IMR-90 (cell line): ENCODE data around the gene UBE3A.

Experiments used
- BHLHE40 ChIP-seq: fragments of 150-350 bp; IDR thresholded peaks from 2 replicates; pipeline ENCODE4 v1.6.1; 2016; ENCODE audit warnings: mild to moderate bottlenecking, low read depth, low read length
- CEBPB ChIP-seq: IDR thresholded peaks from 2 replicates; pipeline ENCODE4 v1.6.1; 2012; ENCODE audit warnings: low read depth, low read length, improper control_type of control experiment
- FOS ChIP-seq: fragments of 150-350 bp; IDR thresholded peaks from 2 replicates; pipeline ENCODE4 v1.6.1; 2016; ENCODE audit warnings: low read depth, low read length
- POLR2A ChIP-seq: IDR thresholded peaks from 2 replicates; pipeline ENCODE4 v1.6.1; 2012; ENCODE audit warnings: mild to moderate bottlenecking, low read depth, low read length
- RFX5 ChIP-seq: IDR thresholded peaks from 2 replicates; pipeline ENCODE4 v1.8.0; 2012; ENCODE audit warnings: low read depth, mild to moderate bottlenecking, low read length, moderate library complexity
- TF ChIP-seq, protein P1 (sequence below): conservative IDR thresholded peaks from 2 replicates; pipeline ENCODE4 v1.5.1; 2012; ENCODE audit warnings: mild to moderate bottlenecking, low read depth, low read length, improper control_type of control experiment
- TF ChIP-seq, protein P2 (sequence below): fragments of 150-350 bp; IDR thresholded peaks from 2 replicates; pipeline ENCODE4 v1.6.1; 2016; ENCODE audit warnings: low read depth, mild to moderate bottlenecking, low read length, moderate library complexity, borderline replicate concordance

DNA sequence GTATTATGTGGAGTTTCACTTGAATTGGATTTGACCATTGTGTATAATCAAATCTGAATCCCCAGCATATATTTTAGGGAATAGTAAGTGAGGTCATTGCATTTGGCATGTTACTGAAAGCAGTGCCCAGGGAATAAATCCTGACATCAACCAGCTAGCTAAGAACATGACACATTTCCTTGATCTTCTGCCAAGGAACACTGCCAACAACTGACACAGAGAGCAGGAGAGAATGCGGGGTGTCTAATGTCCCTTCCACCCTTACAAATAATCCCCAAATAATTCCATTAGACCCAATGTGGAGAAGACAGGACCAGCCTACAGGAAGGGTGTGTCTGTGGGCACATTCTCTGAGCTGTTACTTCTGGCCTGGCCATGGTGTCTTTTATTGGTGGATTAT is 30.6 kb upstream of the UBE3A start:
- TF ChIP-seq POLR2A (no peak), CEBPB (no peak), BHLHE40 (no peak), RFX5 (no peak), FOS (no peak)
- TF ChIP-seq, protein P1, sequence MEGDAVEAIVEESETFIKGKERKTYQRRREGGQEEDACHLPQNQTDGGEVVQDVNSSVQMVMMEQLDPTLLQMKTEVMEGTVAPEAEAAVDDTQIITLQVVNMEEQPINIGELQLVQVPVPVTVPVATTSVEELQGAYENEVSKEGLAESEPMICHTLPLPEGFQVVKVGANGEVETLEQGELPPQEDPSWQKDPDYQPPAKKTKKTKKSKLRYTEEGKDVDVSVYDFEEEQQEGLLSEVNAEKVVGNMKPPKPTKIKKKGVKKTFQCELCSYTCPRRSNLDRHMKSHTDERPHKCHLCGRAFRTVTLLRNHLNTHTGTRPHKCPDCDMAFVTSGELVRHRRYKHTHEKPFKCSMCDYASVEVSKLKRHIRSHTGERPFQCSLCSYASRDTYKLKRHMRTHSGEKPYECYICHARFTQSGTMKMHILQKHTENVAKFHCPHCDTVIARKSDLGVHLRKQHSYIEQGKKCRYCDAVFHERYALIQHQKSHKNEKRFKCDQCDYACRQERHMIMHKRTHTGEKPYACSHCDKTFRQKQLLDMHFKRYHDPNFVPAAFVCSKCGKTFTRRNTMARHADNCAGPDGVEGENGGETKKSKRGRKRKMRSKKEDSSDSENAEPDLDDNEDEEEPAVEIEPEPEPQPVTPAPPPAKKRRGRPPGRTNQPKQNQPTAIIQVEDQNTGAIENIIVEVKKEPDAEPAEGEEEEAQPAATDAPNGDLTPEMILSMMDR, result no peak
- TF ChIP-seq, protein P2, sequence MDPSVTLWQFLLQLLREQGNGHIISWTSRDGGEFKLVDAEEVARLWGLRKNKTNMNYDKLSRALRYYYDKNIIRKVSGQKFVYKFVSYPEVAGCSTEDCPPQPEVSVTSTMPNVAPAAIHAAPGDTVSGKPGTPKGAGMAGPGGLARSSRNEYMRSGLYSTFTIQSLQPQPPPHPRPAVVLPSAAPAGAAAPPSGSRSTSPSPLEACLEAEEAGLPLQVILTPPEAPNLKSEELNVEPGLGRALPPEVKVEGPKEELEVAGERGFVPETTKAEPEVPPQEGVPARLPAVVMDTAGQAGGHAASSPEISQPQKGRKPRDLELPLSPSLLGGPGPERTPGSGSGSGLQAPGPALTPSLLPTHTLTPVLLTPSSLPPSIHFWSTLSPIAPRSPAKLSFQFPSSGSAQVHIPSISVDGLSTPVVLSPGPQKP, result no peak
